ENCODE results near the gene FGF9. TPM values are rescaled to one million over a fixed set of nuclear protein-coding genes. Genes with fewer than 3 reads are reported as not detected.

Gene FGF9
- total RNA-seq, 1 donor from 2014 or later = 0.99 TPM

Other genes with a start within 250 kb of the FGF9 start
- gene ZDHHC20, start 211.8 kb upstream of the FGF9 start, total RNA-seq = 102 TPM
- 43.6 TPM for gene MICU2, start 66.9 kb upstream of the FGF9 start, total RNA-seq

All from skin of body (tissue), 1 donor.